ENCODE data around the gene NEDD4L.

The NEDD4L gene

GRCh38 chr18:58180738-58181353 is 136.8 kb downstream of the NEDD4L start:
- Histone ChIP-seq H3K9me3 (ENCODE audit: control insufficient read depth, insufficient read depth, low read depth, low read length) (no peaks in the 10 kb centered on the region), H3K36me3 (ENCODE audit: control insufficient read depth in 2 of 2, insufficient read depth in 1 of 2, low read length in 2 of 2) (no peaks in the 10 kb centered on the region; a peak in 1 of 3 replicates), H3K4me1 (ENCODE audit: control insufficient read depth, insufficient read depth, low read length) (peaks cover 5% of the 10 kb centered on the region; the same call in 1 of the 2 replicates), H3K27ac (ENCODE audit: extremely low read depth, low read depth, low read length) (no peak overlapping the region), H3K4me3 (ENCODE audit: low read depth, low read length) (no peak overlapping the region)
- ChIA-PET CTCF (interaction anchor here (0.6 to 6.6 kb wide), 49 partner anchors 8 to 316 kb away, joined by 3 to 72 read pairs (median 4); partner anchors contain the start of gene NEDD4L), POLR2A (interaction anchor here (0.6 kb wide), 1 partner anchor 143 kb away, joined by 3 read pairs; no protein-coding TSS in a partner anchor)
- TF ChIP-seq ZBTB17 (tag by site-specific recombination; IDR thresholded peaks at IDR 0.05): 0 out of 2 replicates have a peak, but pooled peaks have one; percentile 30
- no peak for TF ChIP-seq ZNF449 (tag by site-specific recombination; IDR thresholded peaks at IDR 0.05)
- peak; percentile 62 for TF ChIP-seq CTCF (tag by site-specific recombination; IDR thresholded peaks at IDR 0.05)
- peak; percentile 58 for TF ChIP-seq ZNF654 (tag by site-specific recombination; IDR thresholded peaks at IDR 0.05; ENCODE audit: low read depth)
- TF ChIP-seq GLI4 (tag by site-specific recombination; IDR thresholded peaks at IDR 0.05): no peak
- TF ChIP-seq ZNF660 (tag by site-specific recombination; IDR thresholded peaks at IDR 0.05): 0 out of 2 replicates have a peak, but pooled peaks have one; percentile 24
- TF ChIP-seq ZSCAN30 (tag by site-specific recombination; IDR thresholded peaks at IDR 0.05): peak; percentile 55; the same call in 1 of the 2 replicates

GRCh38 chr18:58181988-58182387 is 138.0 kb downstream of the NEDD4L start:
- CTCF ChIA-PET: interaction anchor here (0.7 to 6.6 kb wide), 29 partner anchors 9 to 1153 kb away, joined by 3 to 72 read pairs (median 5); partner anchors contain the start of gene NEDD4L
- H3K36me3 ChIP-seq (ENCODE audit: control insufficient read depth in 2 of 2, insufficient read depth in 1 of 2, low read length in 2 of 2): no peaks in the 10 kb centered on the region
- H3K4me3 ChIP-seq (ENCODE audit: low read depth, low read length): no peak overlapping the region
- H3K27ac ChIP-seq (ENCODE audit: extremely low read depth, low read depth, low read length): no peak overlapping the region
- POLR2A ChIA-PET: interaction anchor here (0.6 to 1.0 kb wide), 2 partner anchors 138 to 152 kb away, joined by 3 read pairs; partner anchors contain the start of gene NEDD4L
- no peaks in the 10 kb centered on the region for H3K9me3 ChIP-seq (ENCODE audit: control insufficient read depth, insufficient read depth, low read depth, low read length)
- H3K4me1 ChIP-seq (ENCODE audit: control insufficient read depth, insufficient read depth, low read length): peaks cover 7% of the 10 kb centered on the region; the same call in 1 of the 2 replicates
- TF ChIP-seq ZNF23 (tag by site-specific recombination; IDR thresholded peaks at IDR 0.05; ENCODE audit: borderline replicate concordance) (no peak), PBX3 (CRISPR knock-in tag; IDR thresholded peaks at IDR 0.05) (no peak), ZNF777 (tag by site-specific recombination; IDR thresholded peaks at IDR 0.05; ENCODE audit: borderline replicate concordance) (no peak), REST (tag by site-specific recombination; IDR thresholded peaks at IDR 0.05) (no peak), ZNF600 (tag by site-specific recombination; IDR thresholded peaks at IDR 0.05) (no peak), ZBTB11 (tag by site-specific recombination; conservative IDR thresholded peaks at IDR 0.05; ENCODE audit: low read depth) (no peak), ZNF645 (tag by site-specific recombination; IDR thresholded peaks at IDR 0.05) (no peak), ZNF274 (IDR thresholded peaks at IDR 0.05; ENCODE audit: low read length) (no peak), ZNF274 (tag by site-specific recombination; IDR thresholded peaks at IDR 0.05; ENCODE audit: borderline replicate concordance) (no peak), ZNF596 (tag by site-specific recombination; IDR thresholded peaks at IDR 0.05) (no peak), ZNF488 (tag by site-specific recombination; IDR thresholded peaks at IDR 0.05) (no peak), ZNF658 (tag by site-specific recombination; IDR thresholded peaks at IDR 0.05) (no peak), GLI4 (tag by site-specific recombination; IDR thresholded peaks at IDR 0.05) (no peak)
